AG08395 (cell line): ENCODE data around the gene MRGPRD.
"Not testable (repeated sequence)": the region's sequence is repeated elsewhere in the genome, so short reads cannot be mapped to it uniquely, and the experiment has no call there.

Experiments
- DNase-seq: peaks from one replicate; pipeline ENCODE4 v3.0.0; 2012; ENCODE audit warnings: mixed read lengths, low spot score

The MRGPRD gene

DNA sequence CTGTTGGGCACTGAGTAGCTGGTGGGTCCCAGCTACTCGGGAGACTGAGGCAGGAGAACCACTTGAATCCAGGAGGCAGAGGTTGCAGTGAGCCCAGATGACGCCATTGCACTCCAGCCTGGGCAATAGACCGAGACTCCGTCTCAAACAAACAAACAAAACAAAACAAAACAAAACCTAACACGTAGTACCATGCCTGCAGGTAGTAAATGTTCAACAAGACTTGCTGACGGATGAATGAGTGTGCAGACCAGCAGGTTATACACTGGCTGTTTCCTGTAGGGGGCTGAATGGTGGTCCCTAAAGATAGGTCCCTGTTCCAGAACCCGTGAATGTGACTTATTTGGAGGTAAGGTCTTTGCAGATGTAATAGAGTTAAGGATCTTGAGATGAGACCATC, 12.8 kb upstream of the MRGPRD start:
- DNase-seq = no peak

DNA sequence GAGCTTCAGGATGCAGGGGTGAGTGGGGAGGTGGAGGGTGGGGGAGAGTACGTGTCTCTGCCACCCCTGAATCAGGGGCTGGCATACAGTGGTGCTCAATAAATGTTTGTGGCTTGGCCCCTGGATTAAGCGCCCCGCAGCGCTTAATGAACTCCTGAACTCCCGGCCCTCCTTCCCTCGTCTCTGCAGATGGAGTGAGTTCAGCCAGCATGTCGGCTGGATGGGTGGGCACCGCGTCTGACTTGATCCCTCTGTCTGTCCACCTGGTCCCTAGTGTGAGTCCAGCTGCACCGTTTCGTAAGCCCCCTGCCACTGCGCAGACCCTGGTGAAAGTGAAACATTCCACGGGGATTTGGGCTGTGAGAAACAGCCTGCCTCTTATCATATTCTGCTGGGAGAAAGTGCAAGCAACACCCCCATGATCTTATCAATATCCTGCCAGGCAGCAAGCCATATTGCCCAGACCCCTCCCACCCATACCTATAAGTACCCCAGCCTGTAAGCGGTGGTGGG, 12.0 kb upstream of the MRGPRD start:
- DNase-seq = no peak

DNA sequence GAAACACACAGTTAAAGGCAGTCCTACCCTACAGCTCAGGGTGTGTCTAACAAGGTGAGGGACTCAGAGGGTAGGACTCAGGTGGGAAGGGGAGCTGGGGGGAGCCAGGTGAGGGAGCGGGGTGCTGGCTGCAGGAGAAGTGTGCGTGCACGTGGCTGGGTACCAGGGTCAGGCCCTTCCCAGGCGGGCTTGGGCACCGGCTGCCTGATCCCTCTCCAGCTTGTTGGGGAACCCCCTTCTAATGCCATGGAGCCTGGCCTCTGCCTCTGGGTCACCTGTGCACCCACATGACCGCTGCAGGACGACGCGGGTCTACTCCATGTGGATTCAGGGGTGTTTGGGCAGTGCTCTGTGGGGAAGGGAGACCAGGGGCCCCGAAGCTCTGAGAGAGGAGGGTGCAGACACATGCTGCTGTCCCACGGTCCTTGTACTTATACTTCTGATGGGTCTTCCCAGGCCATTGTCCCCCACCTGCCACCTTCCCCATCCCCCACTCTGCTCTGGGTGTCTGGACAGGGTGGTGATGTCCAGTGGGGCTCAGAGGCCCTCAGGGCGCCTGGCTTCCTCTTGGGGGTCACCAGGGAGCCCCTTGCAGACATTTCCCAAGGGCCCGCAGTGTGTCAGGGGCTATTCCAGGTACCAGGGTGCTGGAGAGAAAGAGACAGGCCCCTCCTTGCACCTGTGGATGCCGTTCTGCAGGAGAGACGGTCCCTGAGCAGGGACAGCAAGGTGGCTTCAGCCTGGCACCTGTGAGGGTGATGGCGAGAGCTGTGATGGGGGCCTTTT, 10.4 kb upstream of the MRGPRD start:
- no peak for DNase-seq

- DNase-seq = no peak
Observed at GRCh38 chr11:68989936-68990606, 9.3 kb upstream of the MRGPRD start.

GRCh38 chr11:68988491-68988890, 7.7 kb upstream of the MRGPRD start:
- DNase-seq = no peak

DNA sequence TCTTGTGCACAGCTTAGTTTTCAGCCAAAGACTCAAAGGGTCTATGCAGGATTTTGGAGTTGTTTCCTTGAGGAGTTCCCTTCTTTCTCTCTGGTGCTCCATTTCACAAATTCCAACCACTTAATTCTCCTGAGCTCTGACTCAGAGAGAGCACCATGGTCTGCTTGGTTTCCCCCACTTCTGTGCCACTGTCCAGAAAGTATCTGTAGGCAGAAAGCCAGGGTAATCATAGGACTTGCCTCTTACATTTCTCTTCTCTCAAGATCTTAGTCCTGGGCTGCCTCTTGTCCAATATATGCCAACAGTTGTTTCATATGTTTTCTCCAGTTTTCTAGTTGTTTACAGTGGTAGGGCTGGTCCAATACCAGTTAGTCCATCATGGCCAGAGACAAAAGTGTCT, 6.4 kb upstream of the MRGPRD start:
- no peak for DNase-seq

DNA sequence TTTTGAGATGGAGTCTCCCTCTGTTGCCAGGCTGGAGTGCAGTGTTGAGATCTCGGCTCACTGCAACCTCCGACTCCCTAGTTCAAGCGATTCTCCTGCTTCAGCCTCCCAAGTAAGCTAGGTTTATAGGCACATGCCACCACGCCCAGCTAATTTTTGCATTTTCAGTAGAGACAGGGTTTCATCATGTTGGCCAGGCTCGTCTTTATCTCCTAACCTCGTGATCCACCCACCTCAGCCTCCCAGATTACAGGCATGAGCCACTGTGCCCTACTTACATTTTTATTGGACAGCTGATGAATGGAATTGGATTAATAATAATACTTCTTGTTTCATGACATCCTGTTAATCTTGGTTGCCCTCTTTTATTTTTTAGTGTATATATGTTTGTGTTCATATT, 3.0 kb upstream of the MRGPRD start:
- DNase-seq = no peak

DNA sequence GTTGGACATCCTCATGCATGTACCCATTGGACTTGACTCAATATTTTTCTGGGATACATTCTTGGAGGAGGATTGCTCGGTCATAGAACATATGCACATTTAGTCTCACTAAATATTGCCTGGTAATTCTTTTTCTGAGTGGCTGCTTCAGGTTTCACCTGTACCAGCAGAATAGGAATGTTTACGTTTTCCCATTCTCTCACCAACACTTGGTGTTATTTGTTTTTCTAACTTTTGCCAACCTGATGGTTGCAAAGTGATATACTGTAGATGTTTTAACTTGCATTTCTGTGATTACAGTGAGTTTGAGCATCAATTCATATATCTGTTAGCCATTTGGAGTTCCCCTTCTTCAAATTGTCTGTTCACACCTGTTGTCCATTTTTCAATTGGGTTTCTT, 1.3 kb upstream of the MRGPRD start:
- no peak for DNase-seq

- no peak for DNase-seq
Observed at GRCh38 chr11:68979931-68980775, 633 bp downstream of the MRGPRD start.

GRCh38 chr11:68978931-68979594, 1.7 kb downstream of the MRGPRD start:
- DNase-seq = no peak

DNA sequence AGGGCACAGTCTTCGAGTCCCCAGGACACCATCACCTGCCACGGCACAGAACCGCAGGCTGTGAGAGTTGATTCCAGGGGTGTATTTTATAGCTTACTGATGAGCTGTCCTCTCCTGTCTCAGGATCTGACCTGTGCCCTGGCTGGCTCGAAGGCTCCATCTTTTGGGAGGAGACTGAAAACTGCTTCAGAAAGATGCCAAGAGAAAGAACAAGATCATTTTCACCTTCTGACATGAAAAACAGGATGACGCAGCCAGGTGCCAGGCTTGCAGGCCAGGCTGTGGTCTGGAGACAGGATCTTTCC, 2.2 kb downstream of the MRGPRD start:
- no peak for DNase-seq

GRCh38 chr11:68977781-68978625, 2.8 kb downstream of the MRGPRD start:
- DNase-seq = no peak

DNA sequence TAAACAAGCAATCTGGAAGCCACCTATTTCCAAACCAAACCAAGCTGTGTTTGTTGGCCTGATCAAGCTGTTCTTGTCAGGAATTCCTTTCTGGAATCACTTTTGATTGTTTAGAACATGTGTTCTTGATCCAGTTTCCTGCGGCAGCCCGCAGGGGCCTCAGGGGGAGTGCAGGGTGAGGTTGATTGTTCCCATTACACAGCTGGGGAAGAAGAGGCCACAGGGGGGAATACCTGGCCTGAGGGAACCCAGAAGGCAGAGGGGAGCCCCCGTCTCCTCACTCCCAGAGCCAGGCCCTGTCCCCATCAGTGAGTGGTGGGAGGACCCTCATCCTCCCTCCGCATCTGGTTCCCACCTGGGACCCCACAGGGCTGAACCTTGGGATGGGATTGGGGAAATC, 4.2 kb downstream of the MRGPRD start:
- DNase-seq = no peak

DNA sequence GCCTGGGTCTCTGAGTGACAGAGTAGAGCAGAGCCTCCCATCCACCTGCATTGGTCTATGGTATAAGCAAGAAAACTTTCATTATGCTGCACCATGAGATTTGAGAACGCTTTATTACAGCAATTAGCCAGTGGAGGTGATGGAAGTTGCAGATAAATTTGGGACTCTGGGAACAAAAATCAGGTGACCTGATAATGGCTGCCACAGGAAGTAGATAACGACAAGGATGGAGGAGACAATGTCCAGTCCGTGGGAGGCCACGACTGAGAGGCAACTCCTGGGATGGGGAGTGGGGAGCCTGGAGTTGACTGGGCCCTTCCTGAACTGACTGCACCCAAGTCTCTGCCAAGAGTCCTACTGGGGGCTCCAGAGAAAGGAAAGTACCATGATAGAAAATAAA, 4.7 kb downstream of the MRGPRD start:
- no peak for DNase-seq

DNA sequence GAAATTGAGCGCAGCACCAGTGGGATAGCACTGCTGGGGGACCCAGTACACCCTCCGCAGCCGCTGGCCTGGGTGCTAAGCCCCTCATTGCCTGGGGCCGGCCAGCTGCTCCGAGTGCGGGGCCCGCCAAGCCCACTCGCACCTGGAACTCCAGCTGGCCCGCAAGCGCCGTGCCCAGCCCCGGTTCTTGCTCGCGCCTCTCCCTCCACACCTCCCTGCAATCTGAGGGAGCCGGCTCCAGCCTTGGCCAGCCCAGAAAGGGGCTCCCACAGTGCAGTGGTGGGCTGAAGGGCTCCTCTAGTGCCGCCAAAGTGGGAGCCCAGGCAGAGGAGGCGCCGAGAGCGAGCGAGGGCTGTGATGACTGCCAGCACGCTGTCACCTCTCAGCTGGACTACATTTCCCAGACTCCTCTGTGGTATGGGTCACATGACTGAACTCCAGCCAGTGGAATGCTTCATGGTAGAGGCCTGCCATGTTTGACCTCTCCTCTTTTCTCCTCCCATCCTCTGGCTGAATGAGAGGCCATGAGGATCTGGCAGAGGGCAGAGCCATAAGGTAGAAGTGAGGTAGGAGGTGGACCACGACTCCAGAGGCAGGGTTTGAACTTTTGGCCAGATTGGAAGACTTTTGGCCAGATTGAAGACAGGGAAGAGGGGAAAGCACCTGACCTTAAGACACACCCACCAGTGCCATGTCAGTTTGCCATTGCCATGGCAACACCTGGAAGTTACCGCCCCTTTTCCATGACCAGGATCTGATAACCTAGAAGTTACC, 6.2 kb downstream of the MRGPRD start:
- no peak for DNase-seq

DNA sequence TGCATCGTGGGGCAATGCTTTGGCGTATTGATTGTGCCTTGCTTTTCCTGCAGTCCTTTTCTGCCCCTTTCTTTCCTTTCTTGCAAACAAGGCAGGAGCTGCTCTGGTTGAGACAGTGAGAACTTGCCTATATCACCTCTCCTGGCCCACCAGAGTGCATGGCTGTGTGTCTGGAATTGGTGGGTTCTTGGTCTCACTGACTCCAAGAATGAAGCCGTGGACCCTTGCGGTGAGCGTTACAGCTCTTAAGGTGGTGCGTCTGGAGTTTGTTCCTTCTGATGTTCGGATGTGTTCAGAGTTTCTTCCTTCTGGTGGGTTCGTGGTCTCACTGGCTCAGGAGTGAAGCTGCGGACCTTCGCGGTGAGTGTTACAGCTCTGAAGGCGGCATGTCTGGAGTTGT, 7.1 kb downstream of the MRGPRD start:
- DNase-seq = not testable (repeated sequence)

DNA sequence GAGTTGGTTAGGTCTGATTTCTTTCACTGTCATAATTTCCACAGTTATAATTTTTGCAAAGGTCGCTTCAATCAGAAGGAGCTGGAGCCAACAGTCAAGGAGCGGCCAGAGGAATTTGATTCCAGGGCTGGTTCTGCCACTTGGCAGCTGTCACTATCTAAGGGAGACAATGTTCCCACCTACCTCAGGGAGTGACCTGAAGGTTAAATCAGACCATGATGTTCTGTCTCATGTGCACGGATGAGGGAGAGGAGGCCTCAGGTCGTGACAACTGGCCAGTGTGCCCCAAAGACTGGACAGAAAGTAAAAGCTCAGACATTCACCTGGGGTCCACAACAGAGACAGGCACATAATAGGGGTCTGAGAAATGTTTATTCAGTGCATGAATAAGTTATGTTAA, 7.6 kb downstream of the MRGPRD start:
- DNase-seq = no peak

DNA sequence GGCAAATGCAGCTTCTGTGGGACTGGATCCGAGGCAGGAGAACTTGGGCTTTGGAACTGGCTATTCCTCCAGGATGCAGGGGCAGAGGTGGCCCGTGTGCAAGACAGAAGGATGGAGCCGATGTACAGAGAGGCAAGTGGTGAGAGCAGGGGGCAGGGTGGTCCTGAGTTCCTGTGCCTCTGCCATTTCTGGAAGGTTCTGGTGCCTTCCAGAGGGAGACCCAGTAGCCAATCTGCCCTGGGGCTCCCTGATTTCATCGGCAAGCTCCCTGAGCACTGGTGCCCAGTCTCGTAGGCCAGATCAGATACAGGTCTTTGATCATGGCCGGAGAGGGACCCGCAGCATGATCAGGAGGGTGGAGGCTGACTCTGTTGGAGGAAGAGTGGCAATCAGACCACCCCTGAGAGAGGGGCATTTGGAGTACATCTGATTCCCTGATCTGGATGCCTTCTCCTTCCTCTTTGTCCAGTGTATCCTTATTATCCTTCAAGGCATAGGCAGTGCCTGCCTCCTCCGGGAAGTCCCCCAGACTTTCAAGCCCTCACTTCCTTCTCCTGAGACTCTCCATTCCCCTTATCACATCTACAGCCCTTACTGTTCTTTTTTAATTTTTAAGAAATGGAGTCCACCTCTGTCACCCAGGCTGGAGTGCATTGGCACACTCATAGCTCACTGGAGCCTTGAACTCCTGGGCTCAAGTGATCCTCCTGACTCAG, 9.7 kb downstream of the MRGPRD start:
- DNase-seq = no peak

DNA sequence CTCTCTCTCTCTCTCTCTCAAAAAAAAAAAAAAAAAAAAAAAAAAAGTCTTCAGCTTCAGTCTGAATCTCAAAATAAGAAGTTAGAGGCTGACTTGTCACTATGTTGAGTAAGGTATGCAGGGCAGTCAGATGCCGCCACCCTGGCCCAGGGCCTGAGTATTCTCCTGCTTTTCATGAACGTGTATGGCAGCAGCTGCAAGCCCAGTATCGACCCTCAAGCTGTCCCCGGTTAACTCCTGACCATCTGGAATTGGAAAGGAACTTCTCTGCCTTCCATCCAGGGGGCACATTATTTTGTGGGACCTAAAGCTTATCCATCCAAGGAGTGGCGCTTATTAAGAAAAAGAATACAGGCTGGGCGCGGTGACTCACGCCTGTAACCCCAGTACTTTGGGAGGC, 11.4 kb downstream of the MRGPRD start:
- no peak for DNase-seq
